ENCODE data around the gene NPTXR. TPM values are rescaled to one million over a fixed set of nuclear protein-coding genes. Genes with fewer than 3 reads are reported as not detected.

Gene NPTXR
- total RNA-seq (2022; extraction: Qiagen RNA extraction): 8.0 to 11.1 TPM (median 9.3 TPM) in 5 replicates

DNA sequence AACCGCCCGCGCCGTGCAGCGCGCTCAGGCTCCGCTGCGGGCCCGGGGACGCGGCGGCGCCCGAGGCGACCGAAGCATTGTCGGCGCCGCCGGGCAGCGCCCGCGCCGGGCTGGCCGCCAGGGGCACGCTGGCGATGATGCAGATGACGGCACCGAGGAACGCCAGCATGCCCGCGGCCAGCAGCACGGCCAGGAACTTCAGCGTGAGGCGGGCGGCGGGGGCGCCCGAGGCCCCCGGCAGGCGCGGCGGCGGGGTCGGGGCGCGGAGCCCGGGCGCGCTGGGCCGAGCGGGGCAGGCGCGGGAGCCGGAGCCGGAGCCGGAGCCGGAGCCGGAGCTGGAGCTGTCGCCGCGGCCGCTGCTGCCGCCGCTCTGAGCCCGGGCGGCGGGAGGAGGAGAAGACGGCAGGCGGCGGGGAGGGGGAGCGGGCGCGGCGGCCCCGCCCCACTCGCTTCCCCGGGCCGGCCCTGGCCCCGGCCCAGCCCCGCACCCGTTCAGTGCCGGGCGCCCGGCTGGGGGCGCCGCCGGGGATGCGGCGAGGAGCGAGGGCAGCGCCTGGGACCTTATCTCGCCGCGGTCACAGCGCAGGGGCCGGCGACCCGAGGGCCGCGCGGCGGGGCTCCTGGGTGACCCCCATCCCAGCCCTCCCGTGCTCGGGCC lies at the start of gene NPTXR:
Gene NPTXR, minus strand, starts transcription at position 372 of the 658 bp plus-strand sequence.

DNA sequence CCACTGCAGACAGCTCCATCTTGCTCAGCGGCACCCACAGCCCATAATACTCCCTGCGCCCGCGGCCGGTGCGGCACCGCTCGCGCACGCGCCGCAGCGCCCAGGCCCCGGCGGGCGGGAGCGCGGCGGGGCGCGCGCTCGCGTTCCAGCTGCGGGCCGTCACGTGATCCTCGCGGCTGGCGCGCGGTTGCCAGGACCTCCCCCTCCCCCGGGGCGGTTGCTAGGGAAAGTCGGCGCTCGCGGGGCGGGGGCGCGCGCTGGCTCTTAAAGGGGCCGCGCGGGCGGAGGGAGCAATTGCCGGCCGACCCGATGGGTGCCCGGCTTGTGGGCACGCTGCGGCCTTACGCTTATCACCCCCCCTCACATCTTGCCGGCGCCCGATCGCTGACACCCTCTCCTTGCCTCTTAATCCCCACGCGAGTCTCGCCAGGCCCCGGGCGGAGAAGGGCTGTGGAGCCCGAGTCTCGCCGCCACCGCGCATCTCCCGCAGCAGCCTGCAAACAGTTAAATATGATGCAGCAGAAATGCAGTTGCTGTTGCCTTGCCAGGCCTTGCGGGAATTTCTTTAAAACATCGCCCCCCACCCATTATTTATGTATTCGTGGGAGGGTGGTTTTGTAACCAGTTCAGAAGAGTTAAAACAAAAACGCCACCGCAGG lies 28.5 kb upstream of the NPTXR start, which contains the start of gene CBX6:
Gene CBX6, minus strand, starts transcription at position 45 of the 659 bp plus-strand sequence. Its CDS starts 26 bp downstream, at position 19.

GRCh38 chr22:38793721-38794466 lies 49.9 kb downstream of the NPTXR start, which contains the start of gene DNAL4:
Gene DNAL4, minus strand, starts transcription at chr22:38794143. Its CDS starts 11,412 bp downstream, at chr22:38782731.

Other genes starting within 250 kb of the NPTXR start
- 0.47 to 0.68 TPM (median 0.62 TPM) in 5 replicates for gene FAM227A, start 187.6 kb downstream of the NPTXR start, total RNA-seq (2022; extraction: Qiagen RNA extraction)
- gene CBY1, start 187.4 kb downstream of the NPTXR start, total RNA-seq (2022; extraction: Qiagen RNA extraction): 14.6 to 16.1 TPM (median 15.0 TPM) in 5 replicates
- gene TOMM22, start 162.1 kb downstream of the NPTXR start, total RNA-seq (2022; extraction: Qiagen RNA extraction): 67.2 to 88.7 TPM (median 77.4 TPM) in 5 replicates
- gene JOSD1, start 143.1 kb downstream of the NPTXR start, total RNA-seq (2022; extraction: Qiagen RNA extraction): 27.5 to 32.6 TPM (median 31.2 TPM) in 5 replicates
- gene GTPBP1, start 138.1 kb downstream of the NPTXR start, total RNA-seq (2022; extraction: Qiagen RNA extraction): 5.8 to 10.7 TPM (median 9.7 TPM) in 5 replicates
- 24.5 to 40.5 TPM (median 38.6 TPM) in 5 replicates for gene SUN2, start 88.0 kb downstream of the NPTXR start, total RNA-seq (2022; extraction: Qiagen RNA extraction)
- gene DNAL4, start 49.9 kb downstream of the NPTXR start, total RNA-seq (2022; extraction: Qiagen RNA extraction): 7.8 to 9.8 TPM (median 8.7 TPM) in 5 replicates
- gene CBX6, start 28.2 kb upstream of the NPTXR start, total RNA-seq (2022; extraction: Qiagen RNA extraction): 21.0 to 32.5 TPM (median 30.6 TPM) in 5 replicates
- gene APOBEC3A, start 113.6 kb upstream of the NPTXR start, total RNA-seq (2022; extraction: Qiagen RNA extraction): 0.12 TPM in 1 of 5 replicates, not detected in the others
- gene APOBEC3B, start 138.3 kb upstream of the NPTXR start, total RNA-seq (2022; extraction: Qiagen RNA extraction): 26.4 to 32.3 TPM (median 29.2 TPM) in 5 replicates
- 25.2 to 32.1 TPM (median 31.6 TPM) in 5 replicates for gene APOBEC3C, start 170.2 kb upstream of the NPTXR start, total RNA-seq (2022; extraction: Qiagen RNA extraction)
- gene APOBEC3D, start 177.1 kb upstream of the NPTXR start, total RNA-seq (2022; extraction: Qiagen RNA extraction): 0.18 to 0.43 TPM (median 0.29 TPM) in 3 of 5 replicates, not detected in the others
- gene APOBEC3F, start 196.8 kb upstream of the NPTXR start, total RNA-seq (2022; extraction: Qiagen RNA extraction): 0.81 to 3.2 TPM (median 2.7 TPM) in 5 replicates
- 0.09 to 0.24 TPM in 2 of 5 replicates, not detected in the others for gene APOBEC3G, start 233.2 kb upstream of the NPTXR start, total RNA-seq (2022; extraction: Qiagen RNA extraction)

Measured in A549 treated with dexamethasone at 1 μM for 4 hours (cell line).